GM18519 (cell line): ENCODE data around the gene KDM8.
"Not testable (repeated sequence)": the region's sequence is repeated elsewhere in the genome, so short reads cannot be mapped to it uniquely, and the experiment has no call there.

Experiments
- ATAC-seq: cut with Tn5 transposase; IDR thresholded peaks from one replicate; pipeline ENCODE4 v1.9.1; 2021; ENCODE audit warnings: mild to moderate bottlenecking, moderate library complexity; ENCODE audit not compliant: unreplicated experiment, low FRiP score

KDM8 gene

DNA sequence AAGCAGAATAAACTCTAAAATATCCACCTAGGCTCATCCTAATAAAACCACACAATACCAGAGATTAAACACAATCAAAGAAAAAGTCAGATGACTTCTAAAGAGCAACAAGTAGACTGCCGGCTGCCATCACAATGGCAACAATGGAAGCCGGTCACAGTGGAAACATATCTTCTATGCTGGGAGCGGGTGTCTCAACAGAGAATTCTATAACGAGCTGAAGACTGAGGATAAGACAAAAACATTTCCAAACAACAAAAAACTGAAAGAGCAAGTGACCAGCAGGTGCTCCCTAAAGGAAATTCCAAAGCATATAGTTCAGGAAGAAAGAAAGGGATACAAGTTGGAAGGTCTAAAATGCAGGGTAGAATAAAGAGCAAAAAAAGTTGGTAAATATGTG is 56.4 kb downstream of the KDM8 start:
- no peak for ATAC-seq

GRCh38 chr16:27262904-27263423 is 59.6 kb downstream of the KDM8 start:
- ATAC-seq: not testable (repeated sequence)

DNA sequence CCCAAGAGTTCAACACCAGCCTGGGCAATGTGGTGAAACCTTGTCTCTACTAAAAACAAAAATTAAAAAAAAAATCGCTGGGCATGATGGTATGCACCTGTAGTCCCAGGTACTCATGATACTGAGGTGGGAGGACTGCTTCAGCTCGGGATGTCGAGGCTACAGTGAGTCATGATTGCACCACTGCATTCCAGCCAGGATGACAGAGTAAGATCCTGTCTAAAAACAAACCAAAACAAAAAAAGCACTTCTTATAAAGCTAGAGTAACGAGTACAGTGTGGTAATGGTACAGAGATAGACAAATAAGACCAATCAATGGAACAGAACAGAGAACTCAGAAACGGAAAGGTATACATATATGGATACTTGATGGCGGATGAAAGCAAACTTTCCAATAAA is 60.8 kb downstream of the KDM8 start:
- no peak for ATAC-seq

- no peak for ATAC-seq
Measured at GRCh38 chr16:27265982-27266381, 62.7 kb downstream of the KDM8 start.

GRCh38 chr16:27267037-27267677 is 63.8 kb downstream of the KDM8 start:
- ATAC-seq: no peak

- ATAC-seq: peak; percentile 90
Measured at GRCh38 chr16:27268376-27269299, 65.3 kb downstream of the KDM8 start, which contains the start of gene NSMCE1. Gene NSMCE1, minus strand, starts transcription at chr16:27268772. Its CDS starts 11,202 bp downstream, at chr16:27257570.

GRCh38 chr16:27269300-27270150 is 66.2 kb downstream of the KDM8 start:
- ATAC-seq: no peak

DNA sequence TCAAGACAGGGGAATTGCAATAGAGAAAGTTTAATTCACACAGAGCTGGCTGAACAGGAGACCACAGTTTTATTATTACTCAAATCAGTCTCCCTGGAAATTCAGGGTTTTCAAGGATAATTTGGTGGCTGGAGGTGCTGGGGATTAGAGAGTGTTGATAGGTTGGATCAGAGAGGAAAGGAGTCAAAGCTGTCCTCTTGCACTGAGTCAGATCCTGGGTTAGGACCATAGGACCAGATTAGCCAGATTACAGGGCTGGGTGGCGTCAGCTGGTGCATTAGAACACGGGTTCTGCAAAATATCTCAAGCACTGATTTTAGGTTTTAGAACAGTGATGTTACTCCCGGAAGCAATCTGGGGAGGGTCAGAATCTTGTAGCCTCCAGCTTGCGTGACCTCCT is 67.0 kb downstream of the KDM8 start:
- no peak for ATAC-seq
